Activated naive CD8-positive, alpha-beta T cell treated with anti-CD3 and anti-CD28 coated beads, Interleukin-2, amount 10 ng/mL, durations not matched to agents 7 days and 5 days (primary cell): ENCODE measurements around the gene PRIM1. TPM values are rescaled to one million over a fixed set of nuclear protein-coding genes. Genes with fewer than 3 reads are reported as not detected.
"Not testable (repeated sequence)": the region's sequence is repeated elsewhere in the genome, so short reads cannot be mapped to it uniquely, and the experiment has no call there.

Source experiments
- ATAC-seq: fragments of 150-1000 bp; cut with Tn5 transposase; one replicate; pipeline ENCODE4 v1.10.0; 2021; ENCODE audit warnings: low read depth, moderate library complexity
- POLR2A ChIA-PET: fragments of 350-600 bp; sonication (Branson Sonifier 250); formaldehyde crosslinking; loops from one replicate; lab custom pipeline; 2021; ENCODE audit warnings: antibody characterized with exemption; lab: Charles Lee
- DNase-seq: peaks from one replicate; pipeline ENCODE4 v3.0.0; 2021
- H3K27ac Mint-ChIP-seq: one replicate; pipeline ENCODE4 v1.8.0; 2022; ENCODE audit warnings: mild to moderate bottlenecking, mixed read lengths
- H3K27me3 Mint-ChIP-seq: one replicate; pipeline ENCODE4 v1.8.0; 2022; ENCODE audit warnings: mild to moderate bottlenecking, moderate library complexity, mixed read lengths
- H3K36me3 Mint-ChIP-seq: one replicate; pipeline ENCODE4 v1.8.0; 2021; ENCODE audit warnings: mild to moderate bottlenecking, mixed read lengths
- H3K4me1 Mint-ChIP-seq: one replicate; pipeline ENCODE4 v1.8.0; 2021; ENCODE audit warnings: mixed read lengths
- H3K4me3 Mint-ChIP-seq: one replicate; pipeline ENCODE4 v1.8.0; 2022; ENCODE audit warnings: mild to moderate bottlenecking, moderate library complexity, mixed read lengths
- H3K9me3 Mint-ChIP-seq: one replicate; pipeline ENCODE4 v1.8.0; 2021; ENCODE audit warnings: mixed read lengths
- total RNA-seq, 2 experiments: library from RNA; stranded (reverse); gene quantifications; one replicate each; pipeline ENCODE4 v1.2.3, GENCODE V29; 2021

The PRIM1 gene
- total RNA-seq, 2 experiments from 2014 or later = 52.5 to 56.1 TPM

- ATAC-seq, H3K4me3 Mint-ChIP-seq, DNase-seq, H3K27me3 Mint-ChIP-seq, H3K9me3 Mint-ChIP-seq, H3K27ac Mint-ChIP-seq, H3K4me1 Mint-ChIP-seq, H3K36me3 Mint-ChIP-seq: not testable (repeated sequence)
- POLR2A ChIA-PET = interaction anchor here (1.3 kb wide), 1 partner anchor 12 kb away, joined by 3 read pairs; no protein-coding TSS in a partner anchor
Measured at GRCh38 chr12:56704522-56704921, 47.6 kb downstream of the PRIM1 start.

- H3K27ac Mint-ChIP-seq = peak overlapping the region; percentile 15
- no peaks in the 10 kb centered on the region for H3K9me3 Mint-ChIP-seq
- POLR2A ChIA-PET = interaction anchor here (0.7 to 1.8 kb wide), 3 partner anchors 11 to 71 kb away, joined by 3 to 8 read pairs (median 6); partner anchors contain the start of gene PTGES3
- H3K36me3 Mint-ChIP-seq = no peaks in the 10 kb centered on the region
- DNase-seq (peak; percentile 3), ATAC-seq (no peak)
- peaks cover 4% of the 10 kb centered on the region for H3K27me3 Mint-ChIP-seq
- no peak overlapping the region for H3K4me3 Mint-ChIP-seq
- peaks cover 12% of the 10 kb centered on the region for H3K4me1 Mint-ChIP-seq
Measured at GRCh38 chr12:56699020-56699661, 53.0 kb downstream of the PRIM1 start.

GRCh38 chr12:56695327-56696101, 56.6 kb downstream of the PRIM1 start:
- peaks cover 2% of the 10 kb centered on the region for H3K27me3 Mint-ChIP-seq
- no peak for ATAC-seq
- H3K9me3 Mint-ChIP-seq = no peaks in the 10 kb centered on the region
- POLR2A ChIA-PET = no interaction called here
- peaks cover 8% of the 10 kb centered on the region for H3K4me1 Mint-ChIP-seq
- no peak overlapping the region for H3K4me3 Mint-ChIP-seq
- no peak overlapping the region for H3K27ac Mint-ChIP-seq
- DNase-seq = no peak
- H3K36me3 Mint-ChIP-seq = no peaks in the 10 kb centered on the region

GRCh38 chr12:56694161-56694560, 58.0 kb downstream of the PRIM1 start:
- peak; percentile 15 for DNase-seq
- POLR2A ChIA-PET = no interaction called here
- no peak overlapping the region for H3K27ac Mint-ChIP-seq
- no peak for ATAC-seq
- H3K36me3 Mint-ChIP-seq = no peaks in the 10 kb centered on the region
- no peak overlapping the region for H3K4me3 Mint-ChIP-seq
- H3K9me3 Mint-ChIP-seq = no peaks in the 10 kb centered on the region
- H3K4me1 Mint-ChIP-seq = peaks cover 5% of the 10 kb centered on the region
- H3K27me3 Mint-ChIP-seq = peaks cover 2% of the 10 kb centered on the region

GRCh38 chr12:56688846-56689109, 63.3 kb downstream of the PRIM1 start:
- Mint-ChIP-seq H3K4me3 (peak overlapping the region; percentile 100), H3K36me3 (peaks cover 21% of the 10 kb centered on the region), H3K27ac (peak overlapping the region; percentile 98), H3K27me3 (no peaks in the 10 kb centered on the region), H3K9me3 (no peaks in the 10 kb centered on the region), H3K4me1 (peaks cover 23% of the 10 kb centered on the region)
- ATAC-seq (no peak), DNase-seq (no peak)
- POLR2A ChIA-PET = interaction anchor here (0.6 to 7.7 kb wide), 17 partner anchors 10 to 612 kb away, joined by 3 to 105 read pairs (median 8); partner anchors contain the start of genes ATP5F1B, BAZ2A, NACA and NEMP1

GRCh38 chr12:56688129-56688845, 63.8 kb downstream of the PRIM1 start, which contains the start of gene PTGES3:
Gene PTGES3, minus strand, starts transcription at chr12:56688284. Its CDS starts 285 bp downstream, at chr12:56687999.
- Mint-ChIP-seq H3K27ac (peak within 1 kb of the TSS; percentile 98), H3K36me3 (peaks cover 21% of the 10 kb centered on the region), H3K27me3 (no peaks in the 10 kb centered on the region), H3K9me3 (no peaks in the 10 kb centered on the region), H3K4me3 (peak within 1 kb of the TSS; percentile 100), H3K4me1 (peaks cover 23% of the 10 kb centered on the region)
- POLR2A ChIA-PET = interaction anchor here (0.6 to 7.7 kb wide), 21 partner anchors 10 to 789 kb away, joined by 3 to 105 read pairs (median 5); partner anchors contain the start of genes ATP5F1B, BAZ2A, NACA and NEMP1
- peak; percentile 99 for DNase-seq
- peak; percentile 75 for ATAC-seq

GRCh38 chr12:56687223-56688128, 64.6 kb downstream of the PRIM1 start:
- POLR2A ChIA-PET = interaction anchor here (0.6 to 7.7 kb wide), 22 partner anchors 9 to 958 kb away, joined by 3 to 105 read pairs (median 4); partner anchors contain the start of genes ATP5F1B, BAZ2A, CD63 and NACA
- Mint-ChIP-seq H3K36me3 (peaks cover 26% of the 10 kb centered on the region), H3K4me1 (peaks cover 25% of the 10 kb centered on the region), H3K27me3 (no peaks in the 10 kb centered on the region), H3K27ac (peak overlapping the region; percentile 98), H3K4me3 (peak overlapping the region; percentile 100), H3K9me3 (no peaks in the 10 kb centered on the region)
- DNase-seq (peak; percentile 69), ATAC-seq (peak; percentile 37)

GRCh38 chr12:56684745-56685359, 67.3 kb downstream of the PRIM1 start:
- POLR2A ChIA-PET = interaction anchor here (0.7 to 7.7 kb wide), 10 partner anchors 22 to 326 kb away, joined by 3 to 105 read pairs (median 6); partner anchors contain the start of genes ATP5F1B, BAZ2A and NACA
- H3K27me3 Mint-ChIP-seq = no peaks in the 10 kb centered on the region
- peak overlapping the region; percentile 100 for H3K4me3 Mint-ChIP-seq
- H3K4me1 Mint-ChIP-seq = peaks cover 33% of the 10 kb centered on the region
- peak overlapping the region; percentile 84 for H3K27ac Mint-ChIP-seq
- DNase-seq = peak; percentile 39
- peaks cover 35% of the 10 kb centered on the region for H3K36me3 Mint-ChIP-seq
- ATAC-seq = no peak
- H3K9me3 Mint-ChIP-seq = no peaks in the 10 kb centered on the region

- no peaks in the 10 kb centered on the region for H3K9me3 Mint-ChIP-seq
- H3K4me1 Mint-ChIP-seq = peaks cover 40% of the 10 kb centered on the region
- ATAC-seq (no peak), DNase-seq (peak; percentile 11)
- H3K27me3 Mint-ChIP-seq = no peaks in the 10 kb centered on the region
- peak overlapping the region; percentile 84 for H3K27ac Mint-ChIP-seq
- POLR2A ChIA-PET = interaction anchor here (1.1 to 1.5 kb wide), 4 partner anchors 9 to 43 kb away, joined by 3 to 9 read pairs (median 5); partner anchors contain the start of gene NACA
- H3K4me3 Mint-ChIP-seq = peak overlapping the region; percentile 45
- H3K36me3 Mint-ChIP-seq = peaks cover 42% of the 10 kb centered on the region
Measured at GRCh38 chr12:56682323-56682722, 69.8 kb downstream of the PRIM1 start.
